ENCODE results near the gene SFMBT2.
"Not testable (repeated sequence)": the region's sequence is repeated elsewhere in the genome, so short reads cannot be mapped to it uniquely, and the experiment has no call there.

Gene SFMBT2

DNA sequence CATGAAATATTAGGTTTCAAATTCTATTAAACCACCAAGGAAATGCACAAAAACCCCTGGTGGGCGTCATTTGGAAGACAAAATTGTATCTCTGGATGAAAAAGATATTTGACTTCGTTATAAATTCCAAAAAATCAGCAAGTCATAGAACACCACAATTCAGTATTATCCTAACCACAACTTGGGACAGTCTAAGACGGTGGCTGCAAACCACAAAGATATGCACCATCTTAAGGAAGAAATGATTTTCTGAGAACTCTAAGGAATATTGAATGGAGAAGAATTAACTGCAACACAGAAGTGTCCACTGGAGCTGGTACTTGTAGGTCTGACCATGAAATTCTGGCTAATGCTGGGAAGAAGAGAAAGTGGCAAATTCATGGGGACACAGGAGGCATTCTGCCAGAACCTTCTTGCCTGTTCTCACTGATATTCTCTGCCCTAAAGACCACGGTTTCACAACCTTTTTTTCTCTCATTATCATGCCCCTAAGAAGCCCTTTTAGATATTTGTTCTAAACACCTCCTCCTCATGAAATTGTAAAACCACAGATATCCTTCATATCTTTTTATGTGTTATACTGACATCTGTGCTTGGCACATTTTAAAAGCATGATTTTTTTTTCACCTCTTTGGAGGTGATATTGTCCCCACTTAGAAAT is 92.9 kb downstream of the SFMBT2 start:
- DNase-seq, result no peak

DNA sequence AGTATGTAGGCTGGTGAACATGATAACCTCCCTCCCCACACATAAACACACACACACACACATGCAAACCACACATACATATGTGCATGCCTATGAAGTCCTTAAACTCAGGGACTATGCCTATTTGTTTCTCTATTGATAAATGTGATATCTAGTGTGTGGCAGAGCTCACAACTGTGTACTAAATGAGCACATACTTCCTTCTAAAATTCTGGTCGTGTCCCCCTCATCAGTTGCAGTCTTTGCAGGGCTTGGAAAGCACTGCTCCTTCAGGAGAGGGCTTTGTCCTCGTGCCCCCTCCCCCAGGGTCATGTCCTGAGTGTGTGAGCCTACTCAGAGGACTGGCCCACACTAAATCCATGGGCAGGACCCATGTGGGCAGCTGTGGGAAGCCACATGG is 94.0 kb downstream of the SFMBT2 start:
- DNase-seq, result no peak

DNA sequence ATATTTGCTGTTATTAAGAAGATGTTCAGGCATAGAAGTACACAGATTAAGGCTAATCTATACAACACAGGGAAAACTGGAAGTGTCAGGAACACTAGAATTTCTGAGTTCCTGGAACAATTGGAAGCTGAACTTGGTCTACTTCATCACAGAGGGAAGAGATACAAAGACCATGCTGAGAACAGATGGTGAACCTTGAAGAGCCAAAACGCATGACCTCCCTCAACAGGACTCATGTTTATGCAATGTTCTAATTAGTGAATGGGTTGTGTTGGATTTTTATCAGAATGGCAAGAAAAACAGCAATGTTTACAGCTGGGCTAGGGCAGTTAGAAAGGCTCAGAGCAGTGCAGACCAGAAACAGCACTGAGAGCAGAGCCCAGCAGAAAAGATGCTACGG is 94.9 kb downstream of the SFMBT2 start:
- DNase-seq, result no peak

DNA sequence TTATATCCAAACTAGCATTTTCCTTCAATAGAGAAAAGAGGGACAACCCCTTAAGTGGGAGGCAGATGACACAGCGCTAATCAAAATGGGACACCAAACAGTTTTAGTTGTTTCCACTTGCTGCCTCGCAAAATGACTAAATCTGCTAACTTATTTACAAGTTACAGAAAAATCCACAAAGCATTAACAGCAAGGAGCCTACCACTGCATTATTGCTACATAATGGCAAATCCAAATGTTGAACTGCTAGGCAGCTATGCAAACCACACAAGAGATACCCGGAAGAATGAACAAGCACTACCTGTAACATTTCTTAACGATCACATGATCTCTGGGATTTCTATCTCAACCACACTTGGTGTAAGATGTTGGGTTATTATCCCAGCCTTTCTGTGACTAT is 96.7 kb downstream of the SFMBT2 start:
- DNase-seq, result no peak

DNA sequence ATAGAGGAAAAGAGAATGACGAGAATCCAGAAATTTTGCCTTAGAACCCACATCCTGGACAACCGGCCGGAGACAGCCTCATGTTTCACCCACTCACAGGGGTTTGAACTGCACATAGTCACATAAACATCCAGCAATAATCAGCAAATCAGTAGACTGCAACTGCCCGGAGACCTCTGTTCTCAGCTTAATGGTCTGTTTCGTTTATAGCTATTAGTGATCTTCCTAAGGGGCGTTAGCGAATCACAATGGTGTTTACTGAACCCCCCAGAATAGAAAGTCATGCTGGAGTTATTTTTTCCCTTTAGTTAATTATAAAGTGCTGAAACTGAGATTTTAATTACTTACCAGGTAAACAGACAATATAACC is 98.4 kb downstream of the SFMBT2 start:
- DNase-seq, result no peak

DNA sequence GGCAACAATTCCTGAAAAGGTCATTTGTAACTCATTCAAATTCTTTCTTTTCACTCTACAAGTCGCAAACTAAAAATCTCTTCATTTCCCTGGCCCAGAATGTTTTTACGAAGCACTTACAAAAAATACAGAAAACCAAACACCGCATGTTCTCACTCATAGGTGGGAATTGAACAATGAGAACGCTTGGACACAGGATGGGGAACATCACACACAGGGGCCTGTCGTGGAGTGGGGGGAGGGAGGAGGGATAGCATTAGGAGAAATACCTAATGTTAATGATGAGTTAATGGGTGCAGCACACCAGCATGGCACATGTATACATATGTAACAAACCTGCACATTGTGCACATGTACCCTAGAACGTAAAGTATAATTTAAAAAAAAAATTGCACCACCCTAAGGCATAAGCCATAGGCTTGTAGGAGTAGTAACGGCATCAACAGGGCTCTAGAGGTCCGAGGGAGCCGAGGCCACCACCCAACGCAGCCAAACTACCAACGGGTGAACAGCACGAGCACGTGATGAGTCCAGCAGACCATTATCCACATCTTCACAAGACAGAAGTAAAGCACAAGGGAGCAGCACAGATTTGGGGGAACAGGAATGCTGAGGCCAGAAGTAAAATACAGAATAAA is 98.9 kb downstream of the SFMBT2 start:
- not testable (repeated sequence) for DNase-seq

DNA sequence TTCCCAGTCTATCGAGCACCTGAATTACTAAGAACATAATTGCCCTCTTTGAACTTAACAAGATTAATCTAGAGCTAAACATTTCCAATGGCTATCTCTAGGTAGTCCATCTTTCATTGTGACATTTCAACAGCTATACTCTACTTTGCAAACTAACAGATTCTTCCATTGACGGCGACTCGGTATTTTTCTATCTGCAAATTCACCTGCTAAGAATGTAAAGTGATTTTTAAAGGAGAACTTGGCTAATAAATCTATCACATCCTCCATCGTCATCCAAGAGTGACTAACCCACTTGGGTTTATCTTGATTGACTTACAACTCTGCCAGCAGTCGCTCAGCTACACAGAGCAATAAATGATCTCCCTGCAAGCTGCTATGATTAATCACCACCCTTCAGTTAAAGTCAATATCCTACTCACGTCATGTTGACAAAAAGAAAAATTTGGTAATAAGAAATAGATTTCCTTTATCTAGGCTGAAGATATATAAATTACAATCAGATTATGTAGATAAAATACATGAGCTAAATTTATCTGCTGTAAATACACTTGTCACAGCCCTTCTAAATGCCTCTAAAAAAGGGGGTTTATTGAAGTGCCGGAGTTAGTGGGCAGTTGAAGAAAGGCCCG is 99.5 kb downstream of the SFMBT2 start:
- peak in 1 of 3 experiments; percentile 1 for DNase-seq

DNA sequence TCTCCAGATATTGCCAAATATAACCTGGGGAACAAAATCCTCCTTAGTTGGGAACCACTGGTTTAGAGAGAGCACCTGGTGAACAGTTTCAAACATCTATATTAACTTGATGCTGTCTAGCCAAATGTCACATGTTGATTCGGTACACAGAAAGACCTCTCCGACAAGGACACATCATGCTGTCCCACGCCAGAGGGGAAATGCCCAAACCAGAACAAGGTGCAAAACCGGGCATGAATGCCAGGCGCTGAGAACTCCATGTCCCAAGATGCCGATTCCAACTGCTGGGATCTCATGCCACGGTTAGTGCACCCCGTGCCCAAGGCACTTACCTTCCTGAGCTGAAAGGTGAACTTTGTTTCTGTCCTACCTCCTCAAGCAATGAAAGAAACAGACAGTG is 100.8 kb downstream of the SFMBT2 start:
- no peak for DNase-seq

DNA sequence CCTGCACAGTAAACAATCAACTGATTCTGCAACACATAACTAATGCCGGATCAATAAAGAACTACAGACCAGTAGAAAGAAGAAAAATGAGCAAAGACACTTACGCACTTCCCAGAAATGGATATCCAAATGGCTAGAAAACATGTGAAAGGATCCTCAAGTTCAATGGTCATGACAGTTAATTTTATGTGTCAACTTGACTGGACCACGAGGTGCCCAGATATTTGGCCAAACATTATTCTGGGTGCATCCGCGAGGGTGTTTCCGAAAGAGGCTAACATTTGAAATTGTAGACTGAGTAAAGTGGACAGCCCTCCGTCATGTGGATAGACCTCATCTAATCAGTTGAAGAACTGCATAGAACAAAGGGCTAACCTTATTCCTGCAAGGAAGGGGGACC is 102.0 kb downstream of the SFMBT2 start:
- no peak for DNase-seq

DNA sequence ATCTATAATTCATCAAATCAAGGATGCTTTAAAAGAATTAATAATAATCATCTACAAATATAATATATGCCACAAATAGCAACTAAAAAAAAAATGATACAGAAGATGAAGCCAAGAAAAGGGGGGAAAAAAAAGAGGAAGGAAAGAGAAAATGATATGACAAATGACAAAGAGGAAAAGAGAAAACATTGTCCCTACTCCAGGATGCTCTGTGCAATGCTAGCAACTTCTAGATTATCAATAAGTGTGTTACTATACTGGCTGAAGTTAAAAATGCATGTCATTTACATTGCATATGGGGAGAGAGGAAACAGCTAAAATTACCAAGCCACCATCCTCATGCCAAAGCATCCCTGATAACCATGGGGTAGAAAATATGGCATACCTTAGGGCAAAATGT is 104.2 kb downstream of the SFMBT2 start:
- no peak for DNase-seq

DNA sequence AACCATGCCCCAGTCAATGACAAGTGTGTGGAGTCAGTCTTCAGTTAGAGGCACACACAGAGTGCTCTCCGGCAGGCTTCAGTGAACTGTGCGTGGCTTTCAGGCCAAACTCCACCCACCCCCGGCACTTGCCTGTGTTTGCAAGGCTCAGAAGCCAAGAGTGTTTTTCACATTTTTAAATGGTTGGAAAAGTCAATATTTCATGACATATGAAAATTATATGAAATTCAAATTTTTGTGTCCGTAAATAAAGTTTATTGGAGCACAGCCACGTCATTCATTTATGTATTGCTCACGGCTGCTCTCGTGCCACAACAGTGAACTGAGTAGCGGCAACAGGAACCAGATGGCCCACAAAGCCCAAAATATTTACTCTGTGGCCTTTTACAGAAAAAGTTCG is 104.7 kb downstream of the SFMBT2 start:
- DNase-seq, result no peak

DNA sequence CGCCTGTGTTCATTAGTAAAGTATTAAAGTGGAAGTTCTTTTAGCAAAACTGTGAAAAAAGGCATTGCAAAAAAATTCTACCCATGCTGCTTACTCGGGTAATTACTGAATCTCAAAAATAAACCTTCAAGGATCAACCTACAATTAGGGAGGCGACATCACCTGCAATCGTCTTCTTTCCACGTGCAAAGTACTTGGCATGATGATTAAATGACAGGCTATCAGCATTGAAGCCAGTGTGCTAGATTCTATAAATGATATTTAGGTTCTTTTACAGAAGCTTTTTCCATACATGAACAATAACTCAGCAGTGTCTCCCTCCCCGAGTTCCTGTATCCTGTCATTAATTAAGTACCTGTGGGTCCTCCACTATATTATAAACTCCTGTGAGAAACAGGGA is 105.8 kb downstream of the SFMBT2 start:
- DNase-seq, result peak in 1 of 3 experiments; percentile 42

DNA sequence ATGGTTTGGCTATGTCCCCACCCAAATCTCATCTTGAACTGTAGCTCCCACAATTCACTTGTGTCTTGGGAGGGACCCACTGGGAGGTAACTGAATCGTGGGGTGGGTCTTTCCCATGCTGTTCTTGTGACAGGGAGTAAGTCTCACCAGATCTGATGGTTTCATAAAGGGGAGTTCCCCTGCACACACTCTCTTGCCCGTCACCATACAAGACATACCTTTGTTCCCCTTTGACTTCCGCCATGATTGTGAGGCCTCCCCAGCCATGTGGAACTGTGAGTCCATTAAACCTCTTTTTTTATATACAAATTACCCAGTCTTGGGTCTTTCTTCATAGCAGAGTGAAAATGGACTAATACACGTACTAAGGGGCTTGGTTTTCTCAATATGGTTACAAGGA is 106.7 kb downstream of the SFMBT2 start:
- DNase-seq, result no peak

DNA sequence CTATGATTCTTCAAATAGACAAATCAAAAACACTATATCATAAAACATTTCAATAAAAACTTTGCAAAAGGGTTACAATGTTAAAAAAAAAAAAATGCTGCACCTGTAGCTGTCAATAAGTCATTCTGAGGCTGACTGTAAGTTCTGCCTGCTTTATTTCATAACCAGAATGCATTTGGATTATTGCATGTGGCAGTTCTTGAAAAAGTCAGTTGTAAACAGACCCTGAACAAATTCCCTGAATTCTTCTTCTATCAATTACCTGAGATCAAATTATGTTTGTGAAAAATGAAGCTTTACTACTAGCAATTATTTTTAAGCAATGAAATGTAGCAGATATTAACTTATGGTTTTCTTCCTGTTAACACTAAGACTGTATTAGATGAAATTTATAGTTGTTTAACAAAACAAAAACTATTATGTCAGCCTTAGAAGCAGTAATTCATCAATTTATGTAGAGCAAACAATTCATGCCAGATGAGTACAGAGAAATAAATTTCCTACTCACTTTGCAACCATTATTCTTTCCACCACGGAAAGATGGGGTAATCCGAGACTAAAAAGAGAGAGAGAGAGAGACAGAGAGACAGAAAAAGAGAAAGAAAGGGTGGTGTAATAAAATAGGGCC is 107.8 kb downstream of the SFMBT2 start:
- peak in 1 of 3 experiments; percentile 0 for DNase-seq

DNA sequence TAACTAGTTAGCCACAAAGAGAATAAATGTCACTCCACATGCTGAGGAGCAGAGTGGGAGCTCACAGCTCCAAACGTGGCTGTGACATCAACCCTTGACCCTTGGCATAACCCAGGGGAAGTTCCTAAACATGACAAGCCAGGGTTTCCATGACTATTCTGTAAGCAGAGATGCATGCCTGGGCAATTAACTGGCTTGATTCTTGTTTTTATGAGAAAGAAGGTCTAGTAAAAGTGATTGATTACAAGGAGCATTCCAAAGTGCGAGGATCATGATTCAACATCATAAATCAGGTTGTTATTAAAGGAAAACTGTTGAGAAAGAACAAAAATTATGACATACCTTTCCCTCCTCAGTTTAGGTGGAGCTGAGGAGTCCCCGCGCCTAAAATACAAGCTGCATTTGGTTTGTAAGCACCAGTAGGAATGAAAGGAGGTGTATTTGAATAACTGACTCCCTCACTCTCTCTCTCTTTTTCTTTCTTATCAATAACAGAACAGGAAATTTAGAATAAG is 108.4 kb downstream of the SFMBT2 start:
- peak in 1 of 3 experiments; percentile 2 for DNase-seq

DNA sequence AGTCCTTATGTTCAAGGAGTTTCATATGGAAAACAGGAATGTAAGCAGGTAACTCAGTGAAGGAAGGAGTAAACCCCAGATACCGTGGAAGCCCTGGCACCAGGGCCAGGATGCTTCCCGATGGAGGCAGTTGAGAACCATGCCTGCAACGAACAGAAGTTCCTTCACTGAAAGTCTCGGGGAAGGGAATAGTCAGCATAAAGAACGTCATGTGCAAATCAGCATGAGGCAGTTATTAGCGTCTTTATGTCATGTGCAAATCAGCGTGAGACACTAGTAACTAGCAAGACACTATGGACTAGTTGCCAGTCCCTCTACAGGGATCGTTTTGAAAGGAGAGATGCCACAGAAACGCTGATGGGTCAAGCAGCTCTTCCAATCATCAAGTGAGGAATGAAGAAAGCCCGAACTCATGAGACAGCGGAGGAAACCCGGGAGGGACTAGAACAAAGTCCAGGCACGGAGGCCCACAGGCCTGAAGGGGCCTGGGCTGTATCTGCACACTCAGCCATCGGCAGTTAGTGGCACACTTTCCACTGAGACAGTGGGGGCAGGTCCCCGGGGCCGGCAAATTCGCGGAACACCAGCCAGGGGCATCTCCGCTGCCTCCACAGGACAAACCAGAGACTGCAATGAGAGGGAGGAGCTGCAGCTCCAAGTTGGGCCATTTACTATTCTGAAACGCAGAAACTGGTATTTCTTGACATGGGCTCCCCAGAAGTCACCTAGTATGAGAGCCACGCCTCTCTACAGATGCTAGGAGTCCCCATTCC is 109.6 kb downstream of the SFMBT2 start:
- DNase-seq, result no peak

DNA sequence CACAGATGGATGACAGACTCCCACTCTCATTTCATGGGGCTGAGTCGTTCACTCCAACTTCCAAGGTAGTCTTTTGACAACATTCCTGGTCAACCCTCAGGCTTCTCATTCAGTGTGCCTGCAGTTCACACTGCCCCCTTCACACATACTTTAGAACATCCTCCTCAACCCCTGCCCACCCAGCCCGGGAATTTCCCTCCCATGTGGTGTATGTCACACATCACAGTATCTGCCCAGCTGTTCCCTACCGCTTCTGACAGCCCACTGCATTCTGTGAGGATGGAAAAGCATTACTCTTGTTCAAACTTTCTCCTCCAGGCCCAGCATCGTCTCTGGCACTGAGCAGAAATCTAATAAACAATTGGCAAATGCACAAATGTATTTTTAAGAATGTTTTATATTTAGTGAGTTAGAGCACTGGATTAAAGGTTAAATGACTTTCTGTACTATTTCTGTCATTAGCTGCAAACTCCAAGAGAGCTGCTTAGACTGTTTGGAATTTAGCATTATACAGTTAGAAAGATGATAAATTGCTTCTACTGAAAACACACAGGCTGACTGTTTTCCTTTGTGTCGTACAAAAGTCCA is 110.4 kb downstream of the SFMBT2 start:
- no peak for DNase-seq

DNA sequence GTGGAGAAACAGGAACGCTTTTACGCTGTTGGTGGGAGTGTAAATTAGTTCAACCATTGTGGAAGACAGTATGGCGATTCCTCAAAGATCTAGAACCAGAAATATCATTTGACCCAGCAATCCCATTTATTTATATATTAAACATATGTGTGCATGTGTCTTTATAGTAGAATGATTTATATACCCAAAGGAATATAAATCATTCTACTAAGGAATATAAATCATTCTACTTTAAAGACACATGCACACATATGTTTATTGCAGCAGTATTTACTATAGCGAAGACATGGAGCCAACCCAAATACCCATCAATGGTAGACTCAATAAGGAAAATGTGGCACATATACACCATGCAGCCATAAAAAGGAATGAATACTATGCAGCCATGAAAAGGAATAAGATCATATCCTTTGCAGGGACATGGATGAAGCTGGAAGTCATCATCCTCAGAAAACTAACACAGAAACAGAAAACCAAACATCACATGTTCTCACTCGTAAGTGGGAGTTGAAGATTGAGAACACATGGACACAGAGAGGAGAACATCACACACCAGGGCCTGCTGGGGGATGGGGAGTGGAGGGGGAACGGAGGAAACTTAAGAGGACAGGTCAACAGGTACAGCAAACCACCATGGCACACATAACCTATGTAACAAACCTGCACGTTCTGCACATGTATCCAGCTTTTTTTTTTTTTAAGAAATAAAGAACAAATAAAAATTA is 111.1 kb downstream of the SFMBT2 start:
- DNase-seq, result not testable (repeated sequence)

DNA sequence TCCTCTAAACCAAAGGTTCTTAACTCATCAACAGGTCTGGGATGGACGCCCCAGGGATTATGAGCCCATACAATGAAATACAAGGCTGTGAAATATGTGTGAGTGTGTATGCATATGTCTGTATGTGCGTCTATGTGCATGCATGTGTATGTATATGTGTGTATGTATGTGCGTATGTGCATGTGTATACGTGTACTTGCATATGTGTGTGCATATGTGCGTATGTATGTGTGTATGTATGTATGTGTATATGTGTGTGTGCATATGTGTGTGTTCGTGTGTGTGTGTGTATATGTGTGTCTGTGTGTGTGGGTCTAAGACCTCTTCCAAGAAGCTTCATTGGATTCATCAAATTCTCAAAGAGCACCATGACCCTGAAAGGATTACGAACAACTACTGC is 112.3 kb downstream of the SFMBT2 start:
- no peak for DNase-seq

DNA sequence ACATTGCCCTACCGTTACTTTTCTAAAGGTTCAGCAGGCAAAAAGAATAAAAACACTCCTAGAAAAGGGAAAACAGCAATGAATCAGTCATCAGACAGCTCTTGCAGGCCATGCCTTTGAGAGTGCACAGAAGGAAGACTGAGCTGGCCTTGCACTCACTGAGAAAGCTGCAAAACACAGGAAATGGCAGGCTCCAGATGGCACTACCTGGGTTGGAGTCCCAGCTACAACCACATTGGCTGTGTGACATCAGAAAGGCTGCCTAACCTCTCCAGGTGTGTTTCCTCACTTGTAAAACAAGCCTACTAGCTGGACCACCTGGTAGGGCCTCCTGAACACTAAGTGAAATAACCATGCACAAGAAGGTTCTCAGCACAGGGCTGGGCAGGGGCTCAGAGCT is 113.7 kb downstream of the SFMBT2 start:
- DNase-seq, result no peak

DNA sequence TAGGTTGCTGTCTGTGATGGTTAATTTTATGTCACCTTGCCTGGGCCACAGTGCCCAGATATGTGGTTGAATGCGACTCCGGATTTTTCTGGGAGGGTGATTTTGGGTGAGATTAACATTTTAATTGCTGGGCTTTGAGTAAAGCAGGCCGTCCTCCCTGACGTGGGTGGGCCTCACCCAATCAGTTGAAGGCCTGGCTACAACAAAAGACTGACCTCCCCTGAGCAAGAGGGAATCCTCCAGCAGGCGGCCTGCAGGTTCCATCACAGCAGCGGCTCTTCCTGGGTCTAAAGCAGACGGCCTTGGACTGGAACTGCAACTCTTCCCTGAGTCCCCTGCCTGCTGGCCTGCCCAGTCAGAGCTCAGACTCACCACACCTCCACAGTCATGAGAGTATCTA is 114.2 kb downstream of the SFMBT2 start:
- DNase-seq, result no peak

DNA sequence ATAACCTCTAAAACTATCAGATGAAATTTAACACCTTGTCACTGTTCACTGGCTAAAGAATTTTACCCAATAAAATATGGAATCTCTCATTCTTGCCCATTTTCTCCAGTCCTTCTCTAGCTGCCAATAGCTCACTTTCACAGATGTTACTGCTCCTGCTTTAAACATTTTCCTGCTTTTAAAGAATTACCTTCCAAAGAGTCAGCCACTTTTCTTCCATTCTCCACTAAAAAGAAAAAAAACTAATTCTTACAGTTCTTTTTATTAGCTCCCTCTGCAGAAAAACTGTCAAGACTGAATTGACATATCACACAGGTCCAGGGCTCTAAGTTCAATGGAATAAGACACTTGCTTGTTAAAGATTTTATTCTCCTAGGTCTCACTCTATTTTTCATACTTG is 114.8 kb downstream of the SFMBT2 start:
- DNase-seq, result no peak
